NCI-H1694 (cell line): Measurements from ENCODE around the gene ZNF407.

ENCODE experiments used
- DNase-seq: peaks from one replicate; lab custom pipeline; 2025; lab: John Stamatoyannopoulos, UW

ZNF407 gene

DNA sequence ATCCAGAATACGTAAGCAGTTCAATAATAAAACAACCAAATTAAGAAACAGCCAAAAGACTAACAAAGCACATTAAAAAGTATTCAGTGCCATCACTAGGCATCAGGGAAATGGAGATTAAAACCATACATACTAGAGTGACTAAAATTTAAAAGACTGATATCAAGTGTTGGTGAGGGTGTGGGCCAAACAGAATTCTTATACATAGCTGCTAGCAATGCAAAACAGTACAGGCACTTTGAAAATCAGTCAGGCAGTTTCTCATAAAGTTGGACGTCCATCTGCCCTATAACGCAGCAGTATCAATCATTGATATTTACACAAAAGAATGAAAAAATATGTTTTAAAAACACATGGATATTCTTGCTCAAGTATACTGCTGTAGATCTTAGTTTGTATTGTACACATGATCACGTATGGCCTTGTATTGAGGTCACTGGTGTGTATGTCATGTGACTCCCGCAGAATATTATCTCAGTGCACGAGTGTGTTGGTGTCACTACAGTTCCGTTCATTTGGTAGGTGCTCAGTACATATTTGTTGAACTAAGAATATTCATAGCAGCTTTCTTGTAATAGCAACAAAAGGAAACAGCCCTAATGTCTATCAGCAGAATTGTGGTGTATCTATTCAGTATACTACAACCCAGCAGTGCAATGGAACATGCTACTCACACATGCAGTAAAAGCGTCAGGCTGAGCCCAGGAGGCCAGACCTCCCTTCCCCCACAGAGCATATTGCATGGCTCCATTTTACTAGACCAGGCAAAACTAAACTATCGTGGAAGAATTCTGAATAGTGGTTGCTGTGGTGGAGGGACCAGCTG, 28.6 kb downstream of the ZNF407 start:
- DNase-seq: no peak

DNA sequence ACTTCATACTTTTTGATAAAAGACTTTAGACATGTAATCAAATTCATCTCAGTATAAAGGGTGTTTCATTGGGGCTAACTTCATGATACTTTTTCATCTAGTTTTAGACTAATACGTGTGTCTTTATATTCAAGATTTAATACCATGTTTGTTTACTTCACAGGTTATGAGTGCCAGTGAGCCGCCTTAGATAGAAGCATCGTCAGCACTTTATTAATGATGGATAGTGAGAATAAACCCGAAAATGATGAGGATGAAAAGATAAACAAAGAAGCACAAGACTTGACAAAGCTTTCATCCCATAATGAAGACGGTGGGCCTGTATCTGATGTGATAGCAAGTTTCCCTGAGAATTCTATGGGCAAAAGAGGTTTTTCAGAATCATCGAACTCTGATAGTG, 33.1 kb downstream of the ZNF407 start:
- DNase-seq: no peak

DNA sequence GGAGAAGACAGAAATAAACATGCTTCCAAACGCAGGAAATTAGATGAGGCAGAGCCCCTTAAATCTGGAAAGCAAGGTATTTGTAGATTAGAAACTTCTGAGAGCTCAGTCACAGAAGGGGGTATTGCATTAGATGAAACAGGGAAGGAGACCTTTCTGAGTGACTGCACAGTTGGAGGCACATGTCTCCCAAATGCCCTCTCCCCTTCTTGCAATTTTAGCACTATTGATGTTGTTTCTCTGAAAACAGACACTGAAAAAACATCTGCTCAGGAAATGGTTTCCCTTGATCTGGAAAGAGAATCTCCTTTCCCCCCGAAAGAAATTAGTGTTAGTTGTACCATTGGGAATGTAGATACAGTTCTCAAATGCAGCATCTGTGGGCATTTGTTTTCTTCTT, 33.5 kb downstream of the ZNF407 start:
- no peak for DNase-seq

DNA sequence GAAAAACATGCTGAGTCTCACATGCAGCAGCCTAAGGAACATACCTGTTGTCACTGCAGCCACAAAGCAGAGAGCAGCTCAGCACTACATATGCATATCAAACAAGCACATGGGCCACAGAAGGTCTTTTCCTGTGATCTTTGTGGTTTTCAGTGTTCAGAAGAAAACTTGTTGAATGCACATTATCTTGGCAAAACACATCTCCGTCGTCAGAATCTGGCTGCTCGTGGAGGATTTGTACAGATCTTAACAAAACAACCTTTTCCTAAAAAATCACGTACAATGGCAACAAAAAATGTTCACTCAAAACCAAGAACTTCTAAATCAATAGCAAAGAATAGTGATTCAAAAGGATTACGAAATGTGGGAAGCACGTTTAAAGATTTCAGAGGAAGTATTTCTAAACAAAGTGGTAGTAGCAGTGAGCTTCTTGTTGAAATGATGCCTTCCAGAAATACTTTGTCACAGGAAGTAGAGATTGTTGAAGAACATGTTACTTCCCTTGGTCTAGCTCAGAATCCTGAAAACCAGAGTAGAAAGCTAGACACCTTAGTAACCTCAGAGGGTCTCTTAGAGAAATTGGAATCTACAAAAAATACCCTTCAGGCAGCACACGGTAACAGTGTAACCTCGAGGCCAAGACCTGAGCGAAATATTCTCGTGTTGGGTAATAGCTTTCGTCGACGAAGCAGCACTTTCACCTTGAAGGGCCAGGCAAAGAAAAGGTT, 34.1 kb downstream of the ZNF407 start:
- no peak for DNase-seq

DNA sequence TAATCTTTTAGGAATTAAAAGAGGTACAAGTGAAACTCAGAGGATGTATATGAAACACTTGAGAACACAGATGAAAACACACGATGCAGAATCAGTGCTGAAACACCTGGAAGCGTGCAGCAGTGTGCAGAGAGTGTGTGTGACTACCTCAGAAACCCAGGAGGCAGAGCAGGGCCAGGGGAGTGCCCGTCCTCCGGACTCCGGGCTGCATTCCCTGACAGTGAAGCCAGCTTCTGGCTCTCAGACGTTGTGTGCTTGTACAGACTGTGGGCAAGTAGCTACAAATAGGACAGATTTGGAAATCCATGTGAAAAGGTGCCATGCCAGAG, 34.6 kb downstream of the ZNF407 start:
- no peak for DNase-seq

DNA sequence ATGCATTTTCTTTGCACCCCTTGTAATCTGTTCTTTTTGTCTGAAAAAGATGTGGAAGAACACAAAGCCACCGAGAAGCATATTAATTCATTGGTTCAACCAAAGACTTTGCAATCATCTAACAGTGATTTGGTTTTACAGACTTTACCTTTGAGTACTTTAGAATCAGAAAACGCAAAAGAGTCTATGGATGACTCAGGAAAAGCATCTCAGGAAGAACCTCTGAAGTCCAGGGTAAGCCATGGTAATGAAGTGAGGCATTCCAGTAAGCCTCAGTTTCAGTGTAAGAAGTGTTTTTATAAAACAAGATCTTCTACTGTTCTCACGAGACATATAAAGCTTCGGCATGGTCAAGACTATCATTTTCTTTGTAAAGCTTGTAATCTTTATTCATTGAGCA, 35.2 kb downstream of the ZNF407 start:
- no peak for DNase-seq

DNA sequence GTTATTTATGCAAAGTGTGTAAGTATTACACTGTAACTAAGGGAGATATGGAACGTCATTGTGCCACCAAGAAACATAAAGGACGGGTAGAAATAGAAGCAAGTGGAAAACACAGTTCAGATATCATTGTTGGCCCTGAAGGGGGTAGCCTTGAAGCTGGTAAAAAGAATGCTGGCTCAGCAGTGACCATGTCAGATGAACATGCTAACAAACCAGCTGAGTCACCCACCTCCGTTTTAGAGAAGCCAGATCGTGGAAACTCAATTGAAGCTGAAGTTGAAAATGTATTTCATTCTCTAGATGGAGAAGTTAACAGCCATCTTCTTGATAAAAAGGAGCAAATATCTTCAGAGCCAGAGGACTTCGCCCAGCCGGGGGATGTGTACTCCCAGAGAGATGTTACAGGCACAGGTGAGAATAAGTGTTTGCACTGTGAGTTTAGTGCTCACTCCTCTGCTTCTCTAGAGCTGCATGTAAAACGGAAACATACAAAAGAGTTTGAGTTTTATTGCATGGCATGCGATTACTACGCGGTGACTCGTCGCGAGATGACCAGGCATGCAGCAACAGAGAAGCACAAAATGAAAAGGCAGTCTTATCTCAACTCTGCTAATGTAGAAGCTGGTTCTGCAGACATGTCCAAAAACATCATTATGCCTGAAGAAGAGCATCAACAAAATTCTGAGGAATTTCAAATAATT, 36.1 kb downstream of the ZNF407 start:
- DNase-seq: no peak

DNA sequence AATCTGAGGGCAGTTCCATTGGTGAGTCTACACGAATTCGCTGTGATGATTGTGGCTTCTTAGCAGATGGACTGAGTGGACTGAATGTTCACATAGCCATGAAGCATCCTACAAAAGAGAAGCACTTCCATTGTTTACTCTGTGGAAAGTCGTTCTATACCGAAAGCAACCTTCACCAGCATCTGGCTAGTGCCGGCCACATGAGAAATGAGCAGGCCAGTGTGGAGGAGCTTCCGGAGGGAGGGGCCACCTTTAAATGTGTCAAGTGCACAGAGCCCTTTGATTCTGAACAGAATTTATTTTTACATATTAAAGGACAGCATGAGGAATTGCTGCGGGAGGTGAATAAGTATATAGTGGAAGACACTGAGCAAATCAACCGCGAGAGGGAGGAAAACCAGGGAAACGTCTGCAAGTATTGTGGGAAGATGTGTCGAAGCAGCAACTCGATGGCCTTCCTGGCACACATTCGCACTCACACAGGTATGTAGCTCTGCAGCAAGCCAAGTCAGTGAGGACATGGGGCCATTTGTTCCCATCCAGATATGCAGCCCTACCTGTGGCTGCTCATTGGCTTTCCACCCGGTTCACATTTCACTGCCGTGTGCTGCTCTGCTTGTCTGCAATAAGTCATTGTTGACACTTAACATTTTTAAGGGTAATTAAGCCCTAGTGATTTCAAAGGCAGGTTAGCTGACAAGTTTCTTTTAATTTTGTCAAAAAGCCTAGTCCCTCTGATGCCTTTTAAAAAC, 37.7 kb downstream of the ZNF407 start:
- no peak for DNase-seq

DNA sequence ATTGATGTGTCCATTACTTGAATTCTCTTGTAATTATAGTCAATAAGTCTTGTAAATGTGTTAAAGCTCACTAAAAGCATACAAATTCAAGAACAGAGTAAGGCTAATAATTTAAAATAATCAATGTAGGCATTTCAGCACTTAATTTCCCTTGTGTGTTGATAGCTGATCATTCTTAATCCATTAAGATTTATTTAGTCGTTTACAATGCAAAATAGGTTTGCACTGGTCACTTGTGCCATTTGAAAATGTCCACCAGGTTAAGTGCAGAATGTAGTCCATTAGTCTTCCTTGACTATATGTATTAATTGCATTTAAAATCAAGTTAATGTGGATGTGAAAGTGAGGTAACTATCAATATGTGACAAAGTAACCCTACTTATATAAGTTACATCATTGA, 39.4 kb downstream of the ZNF407 start:
- no peak for DNase-seq

DNA sequence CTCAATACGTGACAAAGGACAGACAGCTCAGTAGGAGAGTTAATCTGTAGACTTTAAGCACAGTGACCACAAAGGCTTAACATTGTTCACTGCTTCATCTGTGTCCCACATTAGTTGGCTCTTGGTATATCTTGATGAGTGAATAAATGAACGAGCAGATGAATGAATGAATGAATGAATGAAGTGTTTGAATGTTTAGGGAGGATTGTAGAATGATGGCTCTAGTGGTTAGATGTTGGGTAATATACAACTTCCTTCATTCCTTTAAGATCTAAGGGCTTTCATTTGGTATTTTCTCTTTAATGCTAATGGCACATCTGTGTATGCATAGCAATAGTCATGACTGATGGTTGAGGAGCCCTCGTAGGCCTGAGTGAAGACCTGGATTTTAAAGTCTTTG, 40.5 kb downstream of the ZNF407 start:
- no peak for DNase-seq

DNA sequence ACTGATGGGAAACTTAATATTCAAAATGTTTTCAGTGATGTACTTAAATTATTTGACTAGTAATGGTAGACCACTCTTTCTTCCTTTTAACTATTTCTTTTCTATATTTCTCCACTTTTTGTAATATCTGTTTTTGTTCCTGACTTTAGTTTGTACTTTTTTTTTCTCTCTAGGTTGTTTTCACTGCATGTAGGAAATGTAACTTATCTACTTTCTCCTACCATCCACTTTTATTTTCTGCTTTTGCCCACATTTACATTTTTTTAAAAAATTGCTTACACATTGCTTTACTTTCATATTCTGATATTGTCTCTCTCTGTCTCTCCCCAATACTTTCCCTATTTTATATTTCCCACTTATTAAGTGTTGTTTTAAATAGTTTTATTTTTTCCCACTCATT, 47.0 kb downstream of the ZNF407 start:
- no peak for DNase-seq

DNA sequence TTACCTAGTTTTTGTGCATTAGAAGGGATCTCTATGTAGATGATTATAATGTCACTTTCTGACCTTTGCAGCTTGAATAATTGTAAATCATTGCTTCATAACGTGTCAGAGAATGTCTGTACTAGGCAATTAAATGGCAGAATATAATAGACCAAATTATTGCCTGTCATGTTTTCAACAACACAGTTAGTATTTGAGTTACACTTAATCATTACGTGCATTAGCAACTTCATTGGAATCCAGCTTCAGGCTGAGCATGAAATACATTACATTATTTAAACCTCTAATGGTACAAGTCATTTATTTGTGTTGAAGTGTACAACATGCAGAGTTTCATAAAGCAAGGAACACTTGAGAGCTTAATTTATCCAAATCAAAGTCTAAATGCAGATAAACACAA, 48.0 kb downstream of the ZNF407 start:
- DNase-seq: no peak

DNA sequence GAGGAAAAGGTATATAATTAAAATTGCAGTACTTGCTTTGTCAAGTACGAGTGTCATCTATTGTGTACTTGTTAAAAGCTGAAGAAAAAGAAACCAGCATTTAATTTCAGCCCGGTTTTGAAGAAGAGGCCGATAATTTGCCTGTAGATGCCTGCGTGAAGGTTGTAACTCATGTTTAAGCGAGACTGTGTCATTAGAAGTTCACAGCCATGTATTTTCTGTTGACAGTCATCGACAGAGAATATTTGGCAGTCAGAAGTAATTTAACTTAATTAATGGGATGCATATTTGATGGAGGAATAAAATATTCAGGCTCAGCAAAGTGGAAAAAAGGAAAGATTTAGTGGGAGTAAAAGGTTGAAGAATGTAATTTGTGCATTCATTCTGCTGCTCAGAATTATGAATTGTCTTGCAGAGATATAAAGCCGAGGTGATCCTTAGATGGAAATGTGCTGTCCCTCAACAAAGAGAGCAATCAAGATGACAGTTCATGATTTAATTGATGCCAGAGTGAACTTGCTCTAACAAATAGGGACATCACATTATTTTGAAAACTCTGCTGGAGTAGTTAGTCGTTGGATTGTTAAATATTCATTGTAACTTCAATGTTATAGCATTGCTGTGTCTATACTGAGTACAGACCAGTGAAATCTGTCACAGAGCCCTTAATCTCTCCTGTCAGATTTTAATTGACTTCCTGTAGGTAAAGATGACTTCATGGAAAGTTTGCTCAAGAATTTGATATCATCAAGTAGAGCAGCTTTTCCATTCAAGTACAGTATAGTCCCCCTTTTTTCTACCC, 53.9 kb downstream of the ZNF407 start:
- DNase-seq: no peak

DNA sequence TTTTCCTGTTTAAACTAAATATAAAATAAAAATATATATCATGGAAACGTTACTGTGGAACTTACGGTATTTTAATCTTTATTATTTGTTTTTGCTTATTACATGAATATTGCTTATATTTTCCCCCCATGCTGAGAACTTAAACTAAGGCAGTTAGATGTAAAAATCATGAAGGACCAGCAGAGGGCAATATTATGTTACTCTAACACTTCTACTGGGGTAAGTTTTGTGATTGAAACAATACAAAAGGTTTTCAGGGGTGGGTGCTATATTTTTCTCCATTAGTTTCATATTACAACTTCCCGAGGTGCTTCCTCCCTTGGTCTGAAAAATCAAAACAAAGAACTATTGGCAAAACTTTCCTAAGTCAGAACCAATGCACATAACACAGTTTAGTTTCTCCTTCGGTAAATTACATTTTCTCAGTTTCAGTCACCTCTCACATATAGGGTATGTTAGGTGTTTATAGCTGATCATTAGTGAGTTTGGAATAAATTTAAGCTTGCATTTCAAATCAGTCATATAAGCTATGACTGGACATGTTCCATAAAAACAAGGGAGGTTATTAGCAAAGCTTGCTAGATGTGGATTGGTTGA, 54.8 kb downstream of the ZNF407 start:
- DNase-seq: peak; percentile 68

DNA sequence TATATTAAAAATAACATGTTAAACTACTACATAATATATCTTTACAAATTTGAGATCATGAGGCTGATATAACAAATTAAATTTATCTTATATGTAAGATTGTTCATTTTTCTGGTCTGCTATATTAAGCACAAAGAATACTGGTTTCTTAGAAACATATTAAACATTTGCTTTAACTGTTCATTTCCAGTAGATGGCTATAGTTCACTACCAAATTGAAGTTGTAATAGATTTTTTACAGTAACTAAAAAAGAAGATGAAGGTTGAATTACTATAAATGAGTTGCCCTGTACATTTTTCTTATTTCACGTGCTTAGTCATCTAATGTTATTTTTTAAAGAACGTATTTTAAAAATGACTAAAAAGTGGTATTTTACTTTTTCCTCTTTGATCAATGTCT, 57.0 kb downstream of the ZNF407 start:
- peak; percentile 8 for DNase-seq

DNA sequence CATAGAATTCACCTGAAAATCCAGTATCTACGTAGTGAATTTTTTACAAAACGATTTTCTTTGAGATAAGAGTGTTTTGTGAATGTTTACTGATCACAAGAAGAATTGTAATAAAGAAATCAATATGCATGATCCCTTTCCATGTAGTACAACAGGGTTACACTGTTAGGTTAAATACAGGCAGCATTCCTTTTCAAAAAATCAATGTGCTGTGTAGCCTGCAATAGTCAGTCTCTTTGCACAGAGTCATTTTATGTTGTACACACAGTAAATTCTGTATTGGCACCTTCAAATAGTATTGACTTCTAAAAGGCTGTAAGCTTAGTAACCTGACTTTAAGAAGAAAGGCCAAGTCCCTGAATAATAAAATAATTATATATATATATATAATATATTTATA, 63.3 kb downstream of the ZNF407 start:
- DNase-seq: no peak

DNA sequence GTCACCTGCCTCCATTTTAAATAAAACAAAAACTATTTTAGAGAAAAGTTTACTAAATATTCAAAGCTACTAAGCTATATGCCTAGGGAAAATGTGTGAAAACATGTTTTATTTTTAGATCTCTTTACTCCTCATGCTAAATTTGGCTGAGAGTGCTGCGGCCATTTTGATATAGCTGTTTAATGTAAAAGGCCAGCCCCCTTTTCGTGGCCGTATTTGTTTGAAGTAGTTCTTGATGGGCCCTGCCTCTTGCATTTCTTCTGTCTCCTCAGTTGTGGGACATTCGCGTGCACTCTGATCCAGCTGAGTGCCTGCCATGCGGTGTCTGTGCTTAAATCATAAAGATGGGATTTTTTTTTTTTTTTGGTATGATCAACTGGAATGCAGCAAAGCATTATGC, 64.0 kb downstream of the ZNF407 start:
- DNase-seq: no peak

DNA sequence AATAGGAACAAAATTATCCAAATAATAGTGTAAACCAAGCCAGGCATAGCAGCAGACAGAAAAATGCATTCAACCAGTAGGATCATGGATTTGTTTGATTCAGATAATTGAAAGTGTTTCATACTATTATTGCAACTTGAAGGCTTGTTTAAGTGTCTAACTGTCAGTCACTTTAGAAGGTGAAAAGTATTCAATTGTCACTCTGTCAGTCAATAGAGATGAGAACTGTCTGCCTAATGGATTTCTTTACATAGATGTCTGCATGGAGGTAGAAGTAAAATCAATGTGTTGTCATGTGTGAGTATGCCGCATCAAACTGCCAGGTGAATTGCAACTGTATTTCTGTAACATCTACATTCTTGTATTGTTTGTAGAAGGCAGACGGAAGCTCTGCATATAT, 65.0 kb downstream of the ZNF407 start:
- DNase-seq: no peak

DNA sequence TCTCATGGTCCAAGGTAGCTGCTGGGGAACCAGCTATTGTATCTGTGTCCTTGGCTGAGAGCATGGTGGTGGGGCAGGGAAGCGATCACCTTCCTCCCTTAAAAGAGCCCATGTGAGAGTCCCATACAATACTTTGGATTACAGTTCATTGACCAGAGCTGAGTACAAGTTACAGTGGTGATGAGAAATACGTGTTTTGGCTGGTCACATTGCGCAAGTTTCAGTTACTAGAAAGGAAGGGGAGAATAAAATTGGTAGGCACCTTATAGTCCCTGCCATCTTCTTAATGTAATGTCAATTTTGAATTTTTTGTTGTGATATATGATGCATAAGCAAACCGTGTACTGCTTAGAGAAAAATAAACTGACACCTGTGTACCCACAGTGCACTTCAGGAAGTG, 67.7 kb downstream of the ZNF407 start:
- DNase-seq: no peak

DNA sequence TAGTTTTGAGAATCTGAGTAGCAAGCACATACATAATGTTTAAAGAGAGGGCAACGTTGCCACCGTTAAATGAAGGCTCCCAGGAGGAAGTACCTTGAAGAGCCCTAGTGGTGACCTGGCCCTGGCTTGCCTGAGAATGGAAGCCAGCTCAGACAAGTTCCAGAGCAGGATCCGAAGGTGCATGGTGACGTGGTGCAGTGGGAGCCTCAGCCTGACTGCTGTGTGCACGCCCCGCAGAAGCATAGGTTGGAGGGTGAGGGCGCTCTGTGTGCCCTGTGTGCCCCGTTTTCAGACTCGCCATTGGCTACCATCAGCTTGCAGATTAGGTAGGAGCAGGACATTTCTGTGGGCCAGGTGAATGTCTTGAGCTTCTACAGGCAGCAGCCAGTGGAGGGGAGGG, 68.2 kb downstream of the ZNF407 start:
- DNase-seq: no peak

DNA sequence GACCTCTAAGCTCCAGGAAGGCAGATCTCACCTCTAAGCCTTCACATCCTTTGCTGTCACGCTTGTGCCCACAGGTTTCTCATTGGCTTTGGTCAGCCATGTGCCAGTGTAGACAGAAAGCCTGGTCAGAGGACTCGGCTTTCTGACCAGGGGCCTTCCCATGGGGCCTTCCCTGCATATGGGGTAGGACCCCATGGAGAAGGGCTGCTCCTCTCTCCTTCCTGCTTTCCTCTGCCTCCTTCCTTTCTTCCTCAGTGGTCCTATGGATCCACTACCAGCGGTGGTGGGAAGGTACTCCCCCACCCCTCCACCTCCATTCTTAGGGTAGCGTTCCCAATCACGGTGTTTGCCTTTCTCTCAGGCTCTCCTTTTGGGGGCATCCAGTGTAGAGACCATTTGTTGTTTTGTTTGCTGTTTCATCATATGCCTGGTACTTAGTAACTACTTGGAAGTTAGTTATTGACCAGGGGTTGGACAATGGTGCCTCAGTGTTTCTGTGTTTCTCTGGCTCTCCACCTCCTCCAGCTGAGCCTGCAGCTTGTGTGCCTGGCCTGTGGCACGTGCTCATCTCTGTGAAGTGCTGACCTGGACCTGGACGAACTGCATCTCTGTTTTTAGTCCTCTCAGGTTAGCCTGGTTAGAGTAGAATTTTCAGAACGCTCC, 71.6 kb downstream of the ZNF407 start:
- DNase-seq: no peak
